ENCODE results near the gene ZNF277.
"Not testable (repeated sequence)": the region's sequence is repeated elsewhere in the genome, so short reads cannot be mapped to it uniquely, and the experiment has no call there.

ZNF277 gene

GRCh38 chr7:112212571-112212970, 6.1 kb downstream of the ZNF277 start:
- no peak for DNase-seq (ENCODE audit: low spot score)

GRCh38 chr7:112213735-112214134, 7.2 kb downstream of the ZNF277 start:
- no peak for DNase-seq (ENCODE audit: low spot score)

GRCh38 chr7:112214268-112214667, 7.8 kb downstream of the ZNF277 start:
- DNase-seq (ENCODE audit: low spot score): no peak

- DNase-seq (ENCODE audit: low spot score): no peak
Observed at GRCh38 chr7:112214883-112215282, 8.4 kb downstream of the ZNF277 start.

GRCh38 chr7:112215787-112216186, 9.3 kb downstream of the ZNF277 start:
- DNase-seq (ENCODE audit: low spot score): no peak

- DNase-seq (ENCODE audit: low spot score): no peak
Observed at GRCh38 chr7:112220877-112221434, 14.5 kb downstream of the ZNF277 start.

GRCh38 chr7:112223310-112223709, 16.8 kb downstream of the ZNF277 start:
- no peak for DNase-seq (ENCODE audit: low spot score)

GRCh38 chr7:112224186-112224585, 17.7 kb downstream of the ZNF277 start:
- DNase-seq (ENCODE audit: low spot score): no peak

GRCh38 chr7:112225006-112225405, 18.5 kb downstream of the ZNF277 start:
- DNase-seq (ENCODE audit: low spot score): no peak

- DNase-seq (ENCODE audit: low spot score): no peak
Observed at GRCh38 chr7:112226701-112227276, 20.3 kb downstream of the ZNF277 start.

GRCh38 chr7:112228632-112229031, 22.1 kb downstream of the ZNF277 start:
- DNase-seq (ENCODE audit: low spot score): no peak

GRCh38 chr7:112232212-112232978, 25.9 kb downstream of the ZNF277 start:
- DNase-seq (ENCODE audit: low spot score): no peak

GRCh38 chr7:112233048-112233697, 26.7 kb downstream of the ZNF277 start:
- no peak for DNase-seq (ENCODE audit: low spot score)

GRCh38 chr7:112234147-112234546, 27.7 kb downstream of the ZNF277 start:
- no peak for DNase-seq (ENCODE audit: low spot score)

GRCh38 chr7:112236597-112236996, 30.1 kb downstream of the ZNF277 start:
- DNase-seq (ENCODE audit: low spot score): no peak

- no peak for DNase-seq (ENCODE audit: low spot score)
Observed at GRCh38 chr7:112238330-112238729, 31.8 kb downstream of the ZNF277 start.

- DNase-seq (ENCODE audit: low spot score): no peak
Observed at GRCh38 chr7:112238852-112239610, 32.5 kb downstream of the ZNF277 start.

GRCh38 chr7:112248598-112248997, 42.1 kb downstream of the ZNF277 start:
- no peak for DNase-seq (ENCODE audit: low spot score)

- DNase-seq (ENCODE audit: low spot score): not testable (repeated sequence)
Observed at GRCh38 chr7:112249967-112250366, 43.5 kb downstream of the ZNF277 start.

GRCh38 chr7:112252141-112252540, 45.6 kb downstream of the ZNF277 start:
- DNase-seq (ENCODE audit: low spot score): no peak

GRCh38 chr7:112252691-112253090, 46.2 kb downstream of the ZNF277 start:
- DNase-seq (ENCODE audit: low spot score): no peak

- no peak for DNase-seq (ENCODE audit: low spot score)
Observed at GRCh38 chr7:112254156-112254555, 47.7 kb downstream of the ZNF277 start.
